Measurements from ENCODE around the gene DYNLT4. TPM values are rescaled to one million over a fixed set of nuclear protein-coding genes. Genes with fewer than 3 reads are reported as not detected.
"Not testable (repeated sequence)": the region's sequence is repeated elsewhere in the genome, so short reads cannot be mapped to it uniquely, and the experiment has no call there.

Gene DYNLT4
- polyA plus RNA-seq, 3 donors from 2014 or later, result not detected

- DNase-seq, result peak; percentile 66 to 72 (median 70)
- H3K4me1 Mint-ChIP-seq, result peaks cover 7 to 8% of the 10 kb centered on the region in 2 donors
- peak overlapping the region in 4 of 5 donors; percentile 18 to 67 (median 32) for H3K4me3 Mint-ChIP-seq
- peak overlapping the region in 2 of 6 donors; percentile 45 to 60 for H3K27ac Mint-ChIP-seq
- peaks cover 3 to 6% (median 4%) of the 10 kb centered on the region in 3 donors for H3K27me3 Mint-ChIP-seq (ENCODE audit: low read depth in 3 of 3)
- no peaks in the 10 kb centered on the region for H3K9me3 Mint-ChIP-seq
- H3K36me3 Mint-ChIP-seq, result peaks cover 0 to under 1% (median 0%) of the 10 kb centered on the region in 3 donors
Measured at GRCh38 chr1:44835738-44836675, 28.9 kb upstream of the DYNLT4 start.

GRCh38 chr1:44834328-44834727 lies 27.2 kb upstream of the DYNLT4 start:
- H3K27ac Mint-ChIP-seq, result no peak overlapping the region
- H3K9me3 Mint-ChIP-seq, result no peaks in the 10 kb centered on the region
- peaks cover 1 to 6% (median 2%) of the 10 kb centered on the region in 3 donors for H3K27me3 Mint-ChIP-seq (ENCODE audit: low read depth in 3 of 3)
- H3K4me3 Mint-ChIP-seq, result no peak overlapping the region
- no peaks in the 10 kb centered on the region for H3K36me3 Mint-ChIP-seq
- DNase-seq, result no peak
- peaks cover 7 to 8% of the 10 kb centered on the region in 2 donors for H3K4me1 Mint-ChIP-seq

- no peak overlapping the region for H3K4me3 Mint-ChIP-seq
- no peak overlapping the region for H3K27ac Mint-ChIP-seq
- no peaks in the 10 kb centered on the region for H3K9me3 Mint-ChIP-seq
- peaks cover 7 to 8% of the 10 kb centered on the region in 2 donors for H3K4me1 Mint-ChIP-seq
- H3K27me3 Mint-ChIP-seq (ENCODE audit: low read depth in 3 of 3), result peaks cover 0 to 6% (median 2%) of the 10 kb centered on the region in 3 donors
- no peaks in the 10 kb centered on the region for H3K36me3 Mint-ChIP-seq
- DNase-seq, result no peak
Measured at GRCh38 chr1:44832056-44832705, 25.0 kb upstream of the DYNLT4 start.

- H3K27me3 Mint-ChIP-seq (ENCODE audit: low read depth in 3 of 3), result peaks cover 0 to 6% (median 2%) of the 10 kb centered on the region in 3 donors
- no peaks in the 10 kb centered on the region for H3K36me3 Mint-ChIP-seq
- H3K27ac Mint-ChIP-seq, result no peak overlapping the region
- H3K4me3 Mint-ChIP-seq, result no peak overlapping the region
- H3K9me3 Mint-ChIP-seq, result no peaks in the 10 kb centered on the region
- DNase-seq, result no peak
- H3K4me1 Mint-ChIP-seq, result peaks cover 7 to 8% of the 10 kb centered on the region in 2 donors
Measured at GRCh38 chr1:44831516-44831915, 24.4 kb upstream of the DYNLT4 start.

- Mint-ChIP-seq H3K9me3 (peaks cover 0 to 2% (median 0%) of the 10 kb centered on the region in 6 donors), H3K4me1 (peaks cover 4 to 5% of the 10 kb centered on the region in 2 donors), H3K36me3 (no peaks in the 10 kb centered on the region), H3K27me3 (ENCODE audit: low read depth in 3 of 3) (peaks cover 2 to 4% (median 2%) of the 10 kb centered on the region in 3 donors), H3K4me3 (no peak overlapping the region), H3K27ac (no peak overlapping the region)
- DNase-seq, result no peak
Measured at GRCh38 chr1:44830900-44831304, 23.8 kb upstream of the DYNLT4 start.

- Mint-ChIP-seq H3K9me3 (peaks cover 0 to 2% (median 0%) of the 10 kb centered on the region in 6 donors), H3K27me3 (ENCODE audit: low read depth in 3 of 3) (peaks cover 2 to 5% (median 2%) of the 10 kb centered on the region in 3 donors), H3K27ac (no peak overlapping the region), H3K4me1 (no peaks in the 10 kb centered on the region), H3K36me3 (no peaks in the 10 kb centered on the region), H3K4me3 (no peak overlapping the region)
- DNase-seq, result no peak
Measured at GRCh38 chr1:44829506-44830384, 22.6 kb upstream of the DYNLT4 start.

- H3K36me3 Mint-ChIP-seq, result no peaks in the 10 kb centered on the region
- no peak for DNase-seq
- H3K4me3 Mint-ChIP-seq, result no peak overlapping the region
- no peaks in the 10 kb centered on the region for H3K4me1 Mint-ChIP-seq
- peaks cover 2 to 3% (median 2%) of the 10 kb centered on the region in 3 donors for H3K27me3 Mint-ChIP-seq (ENCODE audit: low read depth in 3 of 3)
- H3K9me3 Mint-ChIP-seq, result peaks cover 0 to 2% (median 0%) of the 10 kb centered on the region in 6 donors
- no peak overlapping the region for H3K27ac Mint-ChIP-seq
Measured at GRCh38 chr1:44828841-44829440, 21.8 kb upstream of the DYNLT4 start.

- no peak for DNase-seq
- Mint-ChIP-seq H3K27me3 (ENCODE audit: low read depth in 3 of 3) (peaks cover 0 to 3% (median 2%) of the 10 kb centered on the region in 3 donors), H3K27ac (no peak overlapping the region), H3K4me3 (no peak overlapping the region), H3K9me3 (peaks cover 0 to 2% (median 0%) of the 10 kb centered on the region in 6 donors), H3K36me3 (no peaks in the 10 kb centered on the region), H3K4me1 (no peaks in the 10 kb centered on the region)
Measured at GRCh38 chr1:44828003-44828651, 21.0 kb upstream of the DYNLT4 start.

GRCh38 chr1:44827197-44828002 lies 20.2 kb upstream of the DYNLT4 start:
- Mint-ChIP-seq H3K36me3 (no peaks in the 10 kb centered on the region), H3K9me3 (peaks cover 0 to 2% (median 0%) of the 10 kb centered on the region in 6 donors), H3K4me1 (no peaks in the 10 kb centered on the region), H3K27ac (no peak overlapping the region), H3K4me3 (no peak overlapping the region), H3K27me3 (ENCODE audit: low read depth in 3 of 3) (peaks cover 0 to 3% (median 2%) of the 10 kb centered on the region in 3 donors)
- DNase-seq, result no peak

GRCh38 chr1:44826375-44827196 lies 19.4 kb upstream of the DYNLT4 start:
- Mint-ChIP-seq H3K4me3 (no peak overlapping the region), H3K9me3 (peaks cover 0 to 2% (median 0%) of the 10 kb centered on the region in 6 donors), H3K27me3 (ENCODE audit: low read depth in 3 of 3) (peaks cover 0 to 3% (median 2%) of the 10 kb centered on the region in 3 donors), H3K36me3 (no peaks in the 10 kb centered on the region), H3K4me1 (peaks cover 0 to 1% of the 10 kb centered on the region in 2 donors), H3K27ac (no peak overlapping the region)
- no peak for DNase-seq

GRCh38 chr1:44824392-44824791 lies 17.2 kb upstream of the DYNLT4 start:
- not testable (repeated sequence) for H3K4me3 Mint-ChIP-seq; DNase-seq; H3K9me3 Mint-ChIP-seq; H3K27me3 Mint-ChIP-seq (ENCODE audit: low read depth in 3 of 3); H3K36me3 Mint-ChIP-seq; H3K27ac Mint-ChIP-seq
- peaks cover 21 to 23% of the 10 kb centered on the region in 2 donors for H3K4me1 Mint-ChIP-seq

Data from immature natural killer cell (primary cell).